Daoy (cell line): Measurements from ENCODE around the gene LITAF. TPM values are rescaled to one million over a fixed set of nuclear protein-coding genes. Genes with fewer than 3 reads are reported as not detected.
"Not testable (repeated sequence)": the region's sequence is repeated elsewhere in the genome, so short reads cannot be mapped to it uniquely, and the experiment has no call there.

ENCODE experiments used
- DNase-seq: peaks from one replicate; pipeline ENCODE4 v3.0.0-alpha.2; 2015; ENCODE audit warnings: low read depth
- total RNA-seq: library from RNA; depleted of rRNA; stranded (reverse); fragments of >200 nt; shearing (Covaris generic); gene quantifications from 2 replicates; pipeline ENCODE4 v1.2.3, GENCODE V29; 2014

Gene LITAF
- total RNA-seq, 1 experiment from 2014 or later, result 22.9 TPM

GRCh38 chr16:11620243-11621003 is 33.7 kb upstream of the LITAF start:
- DNase-seq, result no peak

GRCh38 chr16:11619327-11619851 is 32.7 kb upstream of the LITAF start:
- no peak for DNase-seq

- DNase-seq, result no peak
These were observed 31.5 kb upstream of the LITAF start for GRCh38 chr16:11618107-11618717.

- DNase-seq, result peak; percentile 63
These were observed 29.2 kb upstream of the LITAF start for GRCh38 chr16:11615748-11616447.

GRCh38 chr16:11614587-11615175 is 28.0 kb upstream of the LITAF start:
- peak; percentile 18 for DNase-seq

- peak; percentile 27 for DNase-seq
These were observed 26.9 kb upstream of the LITAF start for GRCh38 chr16:11613381-11614303.

- no peak for DNase-seq
These were observed 25.9 kb upstream of the LITAF start for GRCh38 chr16:11612665-11613025.

GRCh38 chr16:11611871-11612664 is 25.3 kb upstream of the LITAF start:
- DNase-seq, result no peak

GRCh38 chr16:11610580-11610979 is 23.9 kb upstream of the LITAF start:
- DNase-seq, result peak; percentile 12

GRCh38 chr16:11610121-11610505 is 23.4 kb upstream of the LITAF start:
- no peak for DNase-seq

- peak; percentile 38 for DNase-seq
These were observed 22.9 kb upstream of the LITAF start for GRCh38 chr16:11609474-11610120.

- DNase-seq, result no peak
These were observed 19.2 kb upstream of the LITAF start for GRCh38 chr16:11605891-11606290.

GRCh38 chr16:11605564-11605886 is 18.8 kb upstream of the LITAF start:
- DNase-seq, result no peak

GRCh38 chr16:11604783-11605563 is 18.3 kb upstream of the LITAF start:
- peak; percentile 14 for DNase-seq

GRCh38 chr16:11604296-11604695 is 17.6 kb upstream of the LITAF start:
- not testable (repeated sequence) for DNase-seq

- DNase-seq, result no peak
These were observed 16.6 kb upstream of the LITAF start for GRCh38 chr16:11603331-11603750.

GRCh38 chr16:11602321-11602720 is 15.6 kb upstream of the LITAF start:
- DNase-seq, result no peak

GRCh38 chr16:11601911-11602310 is 15.2 kb upstream of the LITAF start:
- no peak for DNase-seq

GRCh38 chr16:11601425-11601824 is 14.7 kb upstream of the LITAF start:
- no peak for DNase-seq
